Dermis blood vessel endothelial cell (primary cell): Measurements from ENCODE around the gene MAN2B2. TPM values are rescaled to one million over a fixed set of nuclear protein-coding genes. Genes with fewer than 3 reads are reported as not detected.
"Not testable (repeated sequence)": the region's sequence is repeated elsewhere in the genome, so short reads cannot be mapped to it uniquely, and the experiment has no call there.

Source experiments
- DNase-seq: peaks from one replicate; pipeline ENCODE4 v3.0.0; 2010
- total RNA-seq: library from RNA; depleted of rRNA; stranded (reverse); fragments of >200 nt; gene quantifications from 2 replicates; pipeline ENCODE4 v1.2.3, GENCODE V29; 2014

The MAN2B2 gene
- total RNA-seq, 1 donor from 2014 or later: 12.3 TPM

GRCh38 chr4:6644792-6645530 is 70.0 kb downstream of the MAN2B2 start:
- DNase-seq: no peak

GRCh38 chr4:6647169-6647568 is 72.2 kb downstream of the MAN2B2 start:
- DNase-seq: no peak

DNA sequence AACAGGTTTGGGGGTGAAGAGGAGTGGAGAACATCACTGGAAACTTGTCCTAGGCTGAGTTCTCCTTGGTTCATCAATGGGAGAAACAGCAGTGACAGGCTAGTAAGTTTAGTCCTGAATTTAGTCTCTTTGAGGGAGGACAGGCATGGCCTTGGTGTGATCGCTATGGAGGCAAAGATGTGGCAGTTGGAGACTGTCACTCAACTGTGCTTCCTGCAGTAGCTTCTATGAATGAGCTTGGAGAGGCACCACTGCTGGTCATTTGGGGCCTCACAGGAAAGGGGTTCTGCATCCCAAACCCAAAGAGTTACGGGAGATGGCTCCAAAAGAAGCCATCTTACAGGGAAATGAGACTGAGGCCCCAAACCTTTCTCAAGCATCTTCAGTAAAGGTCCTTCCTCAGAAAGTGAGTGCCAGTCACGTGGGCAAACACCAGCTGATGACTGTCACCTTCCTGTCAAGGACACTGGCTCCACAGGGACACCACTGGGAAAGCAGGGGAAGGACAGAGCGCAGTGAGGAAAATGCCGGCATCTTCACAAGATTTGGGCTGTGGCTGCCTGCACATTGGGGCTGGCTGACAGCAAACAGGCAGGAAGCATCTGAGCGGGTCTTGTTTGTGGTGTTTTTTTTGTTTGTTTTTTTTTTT is 72.7 kb downstream of the MAN2B2 start:
- no peak for DNase-seq

DNA sequence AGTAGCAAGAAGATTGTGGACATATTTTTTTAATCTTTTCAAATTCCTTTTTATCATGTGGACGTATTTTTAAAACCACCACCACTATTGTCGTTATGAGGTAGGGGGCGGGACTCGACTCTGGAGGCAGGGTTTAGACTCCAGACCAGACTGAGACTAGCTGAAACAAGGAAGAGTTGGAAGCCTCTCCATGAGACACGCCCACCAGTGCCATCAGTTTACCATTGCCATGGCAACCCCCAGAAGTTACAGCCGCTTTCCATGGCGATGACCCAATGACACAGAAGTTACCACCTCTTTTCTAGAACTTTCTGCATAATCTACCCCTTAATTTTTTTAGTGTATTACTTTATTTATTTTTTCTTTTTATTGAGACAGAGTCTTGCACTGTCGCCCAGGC is 74.2 kb downstream of the MAN2B2 start:
- DNase-seq: no peak

DNA sequence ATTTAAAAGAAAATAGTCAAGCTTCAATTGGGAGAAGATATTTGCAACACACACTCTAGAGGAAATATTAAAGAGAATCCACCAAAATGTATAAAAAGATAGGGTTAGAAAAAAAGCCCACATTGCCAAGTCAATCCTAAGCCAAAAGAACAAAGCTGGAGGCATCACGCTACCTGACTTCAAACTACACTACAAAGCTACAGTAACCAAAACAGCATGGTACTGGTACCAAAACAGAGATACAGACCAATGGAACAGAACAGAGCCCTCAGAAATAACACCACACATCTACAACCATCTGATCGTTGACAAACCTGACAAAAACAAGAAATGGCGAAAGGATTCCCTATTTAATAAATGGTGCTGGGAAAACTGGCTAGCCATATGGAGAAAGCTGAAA is 79.2 kb downstream of the MAN2B2 start:
- DNase-seq: not testable (repeated sequence)

DNA sequence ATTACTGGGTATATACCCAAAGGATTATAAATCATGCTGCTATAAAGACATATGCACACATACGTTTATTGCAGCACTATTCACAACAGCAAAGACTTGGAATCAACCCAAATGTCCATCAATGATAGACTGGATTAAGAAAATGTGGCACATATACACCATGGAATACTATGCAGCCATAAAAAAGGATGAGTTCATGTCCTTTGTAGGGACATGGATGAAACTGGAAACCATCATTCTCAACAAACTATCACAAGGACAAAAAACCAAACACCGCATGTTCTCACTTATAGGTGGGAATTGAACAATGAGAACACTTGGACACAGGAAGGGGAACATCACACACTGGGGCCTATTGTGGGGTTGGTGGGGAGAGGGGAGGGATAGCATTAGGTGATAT is 80.3 kb downstream of the MAN2B2 start:
- not testable (repeated sequence) for DNase-seq

GRCh38 chr4:6655924-6656323 is 80.9 kb downstream of the MAN2B2 start:
- DNase-seq: no peak

- DNase-seq: no peak
These were observed 82.5 kb downstream of the MAN2B2 start for GRCh38 chr4:6657242-6658208.

GRCh38 chr4:6658209-6658595 is 83.2 kb downstream of the MAN2B2 start:
- no peak for DNase-seq

DNA sequence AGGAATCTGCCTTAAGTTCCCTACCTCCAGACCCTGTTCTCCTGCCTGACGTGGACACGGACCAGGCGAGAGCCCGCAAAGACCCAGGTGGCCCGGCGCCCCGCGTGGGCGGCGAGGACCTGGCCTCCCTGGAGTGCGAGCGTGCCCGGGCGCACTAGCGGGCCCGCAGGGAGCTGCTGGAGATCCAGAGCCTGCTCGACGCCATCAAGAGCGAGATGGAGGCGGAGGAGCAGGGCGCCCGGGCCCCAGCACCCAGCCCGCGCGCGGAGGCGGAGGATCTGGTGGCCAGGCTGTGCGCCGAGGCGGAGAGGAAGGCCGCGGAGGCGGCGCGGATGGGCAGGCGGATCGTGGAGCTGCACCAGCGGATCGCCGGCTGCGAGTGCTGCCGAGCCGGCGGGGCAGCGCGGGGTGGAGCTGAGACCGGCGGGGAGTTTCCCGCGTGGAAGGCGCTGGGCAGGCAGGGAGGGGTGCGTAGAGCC is 83.6 kb downstream of the MAN2B2 start:
- peak; percentile 18 for DNase-seq

GRCh38 chr4:6659897-6660296 is 84.9 kb downstream of the MAN2B2 start:
- no peak for DNase-seq

GRCh38 chr4:6660430-6660829 is 85.4 kb downstream of the MAN2B2 start:
- no peak for DNase-seq

DNA sequence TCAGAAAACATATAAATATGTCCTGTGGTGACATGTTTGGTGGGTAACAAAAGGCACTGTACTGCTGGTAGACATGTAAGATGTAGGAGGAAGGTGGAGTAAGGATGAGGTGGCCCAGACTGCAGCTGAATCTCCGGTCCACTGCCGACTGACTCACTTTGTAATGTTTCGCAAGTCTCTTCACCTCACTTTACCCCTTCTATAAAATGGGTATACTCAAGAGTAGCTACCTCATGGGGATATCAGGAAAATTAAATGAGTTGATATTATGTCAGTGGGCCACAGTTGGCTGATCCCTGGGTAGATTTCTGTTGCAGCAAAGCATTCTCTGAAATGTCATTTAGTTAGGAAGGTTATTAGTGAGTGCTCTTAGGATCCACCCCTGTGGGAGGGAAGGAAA is 87.6 kb downstream of the MAN2B2 start:
- DNase-seq: no peak

- no peak for DNase-seq
These were observed 88.8 kb downstream of the MAN2B2 start for GRCh38 chr4:6663596-6664393.

- DNase-seq: no peak
These were observed 90.3 kb downstream of the MAN2B2 start for GRCh38 chr4:6665320-6665654.

DNA sequence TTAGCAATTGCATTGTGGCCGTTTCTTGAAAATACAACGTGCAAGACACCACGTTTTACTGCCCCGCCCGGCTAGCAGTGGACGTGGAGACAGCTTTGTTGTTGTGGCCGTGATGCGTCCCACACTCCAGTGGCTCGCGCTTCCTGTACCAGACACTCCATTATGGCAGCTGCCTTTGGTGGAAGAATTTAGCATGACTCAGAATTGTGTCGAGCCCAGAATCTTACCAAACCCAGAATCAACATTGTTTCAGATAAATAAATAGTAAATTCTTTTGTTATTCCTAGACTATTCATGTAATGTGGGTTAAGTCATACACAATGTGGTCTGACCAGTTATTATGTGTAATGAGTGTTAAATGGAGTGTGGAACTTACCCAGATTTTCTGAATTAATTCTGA is 93.4 kb downstream of the MAN2B2 start:
- DNase-seq: no peak

GRCh38 chr4:6671648-6672047 is 96.7 kb downstream of the MAN2B2 start:
- no peak for DNase-seq

DNA sequence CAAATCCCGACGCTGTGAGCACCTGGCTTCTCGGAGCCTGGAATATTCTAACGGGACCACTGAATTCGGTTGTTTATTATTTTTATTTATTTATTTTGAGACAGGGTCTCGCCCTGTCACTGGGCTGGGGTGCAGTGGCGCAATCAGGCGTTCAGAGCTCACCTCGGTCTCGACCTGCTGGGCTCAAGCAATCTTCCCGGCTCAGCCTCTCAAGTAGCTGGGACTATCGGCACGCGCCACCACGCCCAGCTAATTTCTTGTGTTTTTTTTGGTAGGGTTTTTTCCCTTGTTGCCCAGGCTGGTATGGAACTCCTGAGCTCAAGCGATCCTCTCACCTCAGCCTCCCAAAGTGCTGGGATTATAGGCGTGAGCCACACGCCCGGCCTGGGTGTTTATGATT is 97.1 kb downstream of the MAN2B2 start:
- no peak for DNase-seq

GRCh38 chr4:6672541-6673190 is 97.7 kb downstream of the MAN2B2 start:
- DNase-seq: not testable (repeated sequence)
